Rectal smooth muscle tissue (tissue), 1 donor: ENCODE measurements around the gene ANAPC2.
"Not testable (repeated sequence)": the region's sequence is repeated elsewhere in the genome, so short reads cannot be mapped to it uniquely, and the experiment has no call there.

Experiments
- H3K27ac ChIP-seq: one replicate; pipeline ENCODE4 v1.7.0; 2013; ENCODE audit warnings: low read depth, low read length, inconsistent platforms
- H3K27me3 ChIP-seq: one replicate; pipeline ENCODE4 v1.7.0; 2013; ENCODE audit warnings: low read length; ENCODE audit not compliant: control insufficient read depth, insufficient read depth
- H3K36me3 ChIP-seq: one replicate; pipeline ENCODE4 v1.7.0; 2013; ENCODE audit warnings: low read length; ENCODE audit not compliant: control insufficient read depth, insufficient read depth
- H3K4me1 ChIP-seq: one replicate; pipeline ENCODE4 v1.7.0; 2013; ENCODE audit warnings: low read length; ENCODE audit not compliant: control insufficient read depth, insufficient read depth
- H3K4me3 ChIP-seq: one replicate; pipeline ENCODE4 v1.7.0; 2013; ENCODE audit warnings: low read length
- H3K9ac ChIP-seq: one replicate; pipeline ENCODE4 v1.7.0; 2013; ENCODE audit warnings: low read length

Gene ANAPC2

DNA sequence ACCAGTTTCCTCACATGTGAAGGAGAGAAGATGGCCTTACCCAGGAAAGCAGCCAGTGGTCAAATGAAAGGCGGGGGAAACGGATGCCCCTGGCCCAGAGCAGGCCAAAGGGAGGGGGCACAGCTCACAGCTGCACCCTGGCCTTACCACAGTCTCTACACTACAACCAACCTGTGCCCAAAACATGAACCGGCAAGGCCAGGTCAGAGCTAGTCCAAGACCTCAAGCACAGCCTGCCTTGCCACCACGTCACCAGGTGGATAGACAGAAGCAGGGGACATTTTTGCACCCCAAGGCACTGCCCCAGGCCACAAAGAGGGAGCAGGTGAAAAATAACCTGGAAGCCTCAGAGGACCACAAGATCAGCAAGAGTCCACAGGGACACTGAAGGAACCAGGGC lies 44.9 kb downstream of the ANAPC2 start:
- no peaks in the 10 kb centered on the region for H3K36me3 ChIP-seq
- H3K4me1 ChIP-seq = no peaks in the 10 kb centered on the region
- H3K27ac ChIP-seq = no peak overlapping the region
- H3K27me3 ChIP-seq = peaks cover 29% of the 10 kb centered on the region
- no peak overlapping the region for H3K4me3 ChIP-seq
- no peak overlapping the region for H3K9ac ChIP-seq

DNA sequence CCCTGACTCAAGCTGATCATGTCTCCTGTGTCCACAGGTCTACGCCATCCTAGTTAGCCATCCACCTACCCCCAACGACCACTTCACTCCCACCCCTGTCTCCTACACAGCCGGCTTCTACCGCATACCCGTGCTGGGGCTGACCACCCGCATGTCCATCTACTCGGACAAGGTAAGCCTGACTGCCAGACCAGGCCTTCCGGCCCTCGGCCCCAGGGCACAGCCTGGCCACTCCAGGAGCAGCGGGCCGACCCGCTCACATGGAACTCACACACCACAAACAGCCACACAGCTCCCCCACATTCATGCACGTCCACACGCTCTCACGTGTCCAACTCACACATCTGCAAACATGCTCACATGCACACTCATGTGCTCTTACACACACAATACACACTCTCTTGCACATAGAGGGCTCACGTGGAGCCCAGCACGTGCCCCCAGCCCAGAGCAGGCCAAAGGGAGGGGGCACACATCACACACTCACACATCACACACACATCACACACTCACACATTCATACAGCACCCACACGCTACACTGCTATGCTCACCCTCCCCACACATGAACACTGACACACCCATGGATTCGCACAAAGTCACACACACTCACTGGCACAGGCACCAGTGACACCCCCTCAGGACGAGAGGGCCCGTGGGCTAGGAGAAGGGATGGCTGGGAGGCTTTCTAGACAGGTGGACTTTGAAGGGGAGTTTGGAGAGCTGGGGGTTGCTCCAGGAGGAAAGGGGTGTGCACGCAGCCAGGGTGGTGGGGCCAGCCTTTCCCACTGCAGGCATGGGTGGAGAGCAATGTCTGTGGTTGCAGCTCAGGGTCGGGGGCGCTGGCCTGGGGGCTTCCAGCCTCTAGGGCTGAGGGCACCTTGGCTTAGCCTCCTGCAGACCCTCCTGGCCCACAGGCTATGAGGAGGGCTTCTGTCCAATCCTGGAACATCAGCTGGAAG lies 46.1 kb downstream of the ANAPC2 start:
- H3K36me3 ChIP-seq = no peaks in the 10 kb centered on the region
- H3K27ac ChIP-seq = no peak overlapping the region
- no peak overlapping the region for H3K9ac ChIP-seq
- no peak overlapping the region for H3K4me3 ChIP-seq
- peaks cover 34% of the 10 kb centered on the region for H3K27me3 ChIP-seq
- no peaks in the 10 kb centered on the region for H3K4me1 ChIP-seq

DNA sequence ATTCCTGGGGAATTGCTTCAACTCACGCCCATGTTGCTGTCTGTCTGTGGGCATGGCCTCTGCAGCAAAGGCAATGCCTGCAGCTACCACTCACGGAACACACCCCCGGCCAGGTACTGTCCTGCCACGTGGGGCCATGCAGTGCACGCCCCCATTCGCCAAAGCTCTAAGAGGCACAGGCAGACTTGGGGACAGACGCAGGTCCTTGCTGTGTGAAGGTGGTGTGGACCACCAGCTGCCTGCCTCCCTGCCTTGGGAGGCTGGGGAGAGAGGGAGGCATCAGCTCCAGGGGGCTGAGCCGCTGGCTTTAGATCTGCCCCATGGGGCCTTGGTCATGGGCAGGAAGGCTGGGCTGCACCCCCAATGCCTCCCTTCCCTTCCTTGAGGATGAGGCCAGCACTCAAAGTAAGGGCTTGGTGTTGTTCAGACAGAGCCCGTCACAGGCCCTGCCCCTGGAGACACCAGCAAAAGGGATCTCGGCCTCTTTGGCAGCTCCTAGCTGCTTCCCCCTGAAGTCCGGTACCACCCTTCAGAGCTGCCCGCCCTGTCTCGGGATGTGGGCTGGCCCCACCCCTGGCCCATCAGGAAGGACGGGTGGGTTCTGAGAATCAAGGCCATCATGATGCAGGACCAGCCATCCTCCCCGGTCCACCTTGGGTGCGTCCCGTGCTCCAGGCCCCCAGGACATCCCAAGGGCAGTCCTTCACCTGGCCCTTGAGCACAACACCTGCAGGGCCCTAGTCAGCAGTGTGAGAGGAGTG lies 47.1 kb downstream of the ANAPC2 start:
- Histone ChIP-seq H3K4me1 (no peaks in the 10 kb centered on the region), H3K27ac (no peak overlapping the region), H3K4me3 (no peak overlapping the region), H3K27me3 (peaks cover 37% of the 10 kb centered on the region), H3K36me3 (no peaks in the 10 kb centered on the region), H3K9ac (no peak overlapping the region)

DNA sequence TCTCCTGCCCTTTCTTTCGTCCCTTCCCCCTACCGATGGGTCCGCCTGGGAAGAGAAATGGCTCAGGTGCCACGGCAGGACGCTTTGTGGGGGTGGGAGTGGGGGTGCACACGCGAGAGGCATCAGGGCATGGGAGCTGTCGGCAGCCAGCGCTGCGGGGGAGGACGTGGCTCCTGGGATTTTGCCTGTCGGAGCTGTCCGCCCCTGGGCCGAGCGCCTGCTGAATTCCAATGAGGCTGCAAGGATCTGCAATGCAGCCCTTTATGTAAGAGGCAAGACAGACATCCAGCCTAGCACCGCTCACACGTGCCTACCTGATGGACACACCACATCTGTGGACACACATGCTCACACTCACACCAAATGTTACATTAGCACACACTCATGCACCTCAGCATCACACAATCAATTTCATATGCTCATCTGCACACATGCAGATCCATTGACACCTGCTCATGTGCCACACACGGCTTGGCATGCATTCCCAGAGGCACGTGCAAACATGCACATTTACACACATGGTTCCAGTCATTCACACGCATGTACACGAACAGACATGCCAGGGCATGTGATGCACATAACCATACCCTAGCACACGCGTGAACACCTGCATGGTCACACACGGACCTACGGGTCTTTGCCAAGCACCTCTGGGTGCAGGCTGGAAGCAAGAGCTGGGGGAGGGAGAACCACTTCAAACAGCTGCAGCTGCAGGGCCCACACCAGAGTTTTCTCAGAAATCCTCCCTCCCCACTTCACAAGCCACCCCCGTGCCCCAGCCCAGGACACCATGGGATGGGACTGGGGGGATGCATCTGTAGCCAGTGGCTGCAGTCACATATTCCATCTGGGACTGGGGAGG lies 48.0 kb downstream of the ANAPC2 start:
- H3K27ac ChIP-seq = no peak overlapping the region
- no peaks in the 10 kb centered on the region for H3K4me1 ChIP-seq
- H3K9ac ChIP-seq = no peak overlapping the region
- peaks cover 40% of the 10 kb centered on the region for H3K27me3 ChIP-seq
- no peaks in the 10 kb centered on the region for H3K36me3 ChIP-seq
- no peak overlapping the region for H3K4me3 ChIP-seq

DNA sequence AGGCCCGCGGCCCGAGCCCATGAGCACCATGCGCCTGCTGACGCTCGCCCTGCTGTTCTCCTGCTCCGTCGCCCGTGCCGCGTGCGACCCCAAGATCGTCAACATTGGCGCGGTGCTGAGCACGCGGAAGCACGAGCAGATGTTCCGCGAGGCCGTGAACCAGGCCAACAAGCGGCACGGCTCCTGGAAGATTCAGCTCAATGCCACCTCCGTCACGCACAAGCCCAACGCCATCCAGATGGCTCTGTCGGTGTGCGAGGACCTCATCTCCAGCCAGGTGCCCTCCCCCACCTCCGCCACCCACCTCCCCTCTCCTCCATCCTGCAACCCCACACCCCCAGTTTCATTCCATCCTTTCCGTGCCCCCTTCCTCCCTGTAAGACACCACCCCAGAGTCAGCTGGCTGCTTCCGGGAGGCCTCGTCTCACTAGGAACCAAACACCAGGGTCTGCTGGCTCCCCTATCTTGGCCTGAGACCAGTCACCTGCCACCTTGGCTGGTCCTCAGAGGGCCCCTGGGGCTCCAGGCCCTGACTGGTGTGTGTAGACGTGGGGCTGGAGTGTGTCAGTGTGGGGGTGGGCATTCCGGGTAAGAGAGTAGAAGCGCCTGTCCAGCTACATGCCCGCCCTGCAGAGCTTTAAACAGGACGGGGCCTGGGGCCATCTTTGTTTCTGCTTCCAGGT lies 48.8 kb downstream of the ANAPC2 start:
- Histone ChIP-seq H3K27ac (no peak overlapping the region), H3K9ac (no peak overlapping the region), H3K27me3 (peaks cover 40% of the 10 kb centered on the region), H3K36me3 (no peaks in the 10 kb centered on the region), H3K4me3 (no peak overlapping the region), H3K4me1 (no peaks in the 10 kb centered on the region)

DNA sequence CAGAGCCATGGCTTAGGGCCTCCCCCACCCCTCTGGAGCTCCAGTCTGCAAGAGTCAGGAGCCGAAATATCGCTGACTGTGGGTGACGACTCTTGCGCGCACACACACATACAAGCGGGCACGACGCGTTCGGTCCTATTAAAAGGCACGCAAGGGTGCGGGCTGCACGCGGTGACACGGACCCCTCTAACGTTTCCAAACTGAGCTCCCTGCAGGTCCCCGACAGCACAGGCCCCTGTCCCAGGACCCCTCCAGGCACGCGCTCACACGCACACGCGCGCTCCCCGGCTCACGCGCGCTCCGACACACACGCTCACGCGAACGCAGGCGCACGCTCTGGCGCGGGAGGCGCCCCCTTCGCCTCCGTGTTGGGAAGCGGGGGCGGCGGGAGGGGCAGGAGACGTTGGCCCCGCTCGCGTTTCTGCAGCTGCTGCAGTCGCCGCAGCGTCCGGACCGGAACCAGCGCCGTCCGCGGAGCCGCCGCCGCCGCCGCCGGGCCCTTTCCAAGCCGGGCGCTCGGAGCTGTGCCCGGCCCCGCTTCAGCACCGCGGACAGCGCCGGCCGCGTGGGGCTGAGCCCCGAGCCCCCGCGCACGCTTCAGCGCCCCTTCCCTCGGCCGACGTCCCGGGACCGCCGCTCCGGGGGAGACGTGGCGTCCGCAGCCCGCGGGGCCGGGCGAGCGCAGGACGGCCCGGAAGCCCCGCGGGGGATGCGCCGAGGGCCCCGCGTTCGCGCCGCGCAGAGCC lies 49.5 kb downstream of the ANAPC2 start, which contains the start of gene GRIN1:
GRIN1 (plus strand) TSS at position 433 of the 746 bp plus-strand sequence. CDS start 333 bp downstream, outside the sequence.
- Histone ChIP-seq H3K4me1 (no peaks in the 10 kb centered on the region), H3K36me3 (no peaks in the 10 kb centered on the region), H3K9ac (no peak within 1 kb of the TSS), H3K27ac (no peak within 1 kb of the TSS), H3K4me3 (no peak within 1 kb of the TSS), H3K27me3 (peaks cover 40% of the 10 kb centered on the region)

DNA sequence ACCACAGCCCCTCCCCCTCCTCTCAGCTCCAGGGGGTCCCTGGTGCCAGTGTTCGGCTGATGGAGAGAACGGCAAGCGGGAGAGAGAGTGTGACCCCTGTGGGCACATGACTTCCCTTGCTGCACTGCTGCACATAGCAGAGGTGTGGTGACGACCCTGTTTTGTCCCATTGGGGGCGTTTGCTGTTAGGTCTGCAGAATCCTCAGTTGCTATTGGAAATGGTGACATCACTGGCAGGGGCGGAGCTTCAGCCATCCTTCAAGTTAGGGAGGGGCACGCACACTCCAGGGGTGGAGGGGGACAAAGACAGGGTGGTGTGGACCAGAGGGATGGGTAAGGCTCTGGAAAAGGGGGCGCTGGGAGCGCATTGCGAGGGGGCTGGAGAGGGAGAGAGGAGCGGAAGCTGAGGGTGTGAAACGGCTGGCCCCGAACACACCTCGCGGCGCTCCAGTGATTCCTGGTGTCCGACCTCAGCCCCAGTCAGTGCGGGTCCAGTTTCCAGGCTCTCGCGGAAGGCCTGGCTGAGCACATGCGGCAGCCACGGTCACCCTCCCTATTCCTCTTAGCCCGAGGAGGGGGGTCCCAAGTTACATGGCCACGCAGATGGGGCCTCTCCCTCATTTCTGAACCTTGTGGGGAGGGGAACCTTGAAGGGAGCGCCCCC lies 50.2 kb downstream of the ANAPC2 start:
- Histone ChIP-seq H3K36me3 (no peaks in the 10 kb centered on the region), H3K27ac (no peak overlapping the region), H3K4me3 (no peak overlapping the region), H3K4me1 (no peaks in the 10 kb centered on the region), H3K27me3 (peaks cover 40% of the 10 kb centered on the region), H3K9ac (no peak overlapping the region)

DNA sequence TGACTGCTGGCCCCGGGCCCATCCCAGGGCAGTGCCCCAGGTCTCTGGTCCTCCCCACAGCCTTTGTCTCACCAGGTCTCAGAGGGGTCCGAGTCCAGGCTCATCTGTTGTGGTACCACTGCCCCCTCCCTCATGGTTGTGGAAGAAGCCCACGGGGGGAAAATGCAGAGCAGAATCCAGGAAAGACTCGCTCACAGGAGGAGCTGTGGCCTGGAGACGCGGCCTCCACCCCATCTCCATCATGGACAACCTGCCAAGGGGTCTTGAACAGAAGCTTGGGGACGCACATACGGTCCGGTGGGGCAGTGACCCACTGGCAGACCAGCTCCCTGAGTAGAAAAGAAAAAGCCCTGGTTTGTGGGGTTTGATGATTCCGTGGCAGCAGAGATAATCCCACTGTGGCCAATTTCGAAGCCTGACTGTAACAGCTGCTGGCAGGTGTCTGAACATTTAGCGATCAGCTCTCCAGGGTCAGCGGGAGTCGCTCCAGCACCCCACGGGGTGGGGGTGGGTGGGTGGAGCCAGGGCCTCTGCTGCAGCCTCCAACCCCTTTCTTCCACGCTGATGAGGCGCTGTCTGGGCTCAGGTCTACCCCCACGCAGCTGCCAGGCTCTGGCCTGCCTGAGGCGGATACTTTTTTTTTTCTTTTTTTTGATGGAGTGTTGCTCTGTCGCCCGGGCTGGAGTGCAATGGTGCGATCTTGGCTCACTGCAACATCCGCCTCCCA lies 51.3 kb downstream of the ANAPC2 start:
- Histone ChIP-seq H3K36me3 (no peaks in the 10 kb centered on the region), H3K4me1 (no peaks in the 10 kb centered on the region), H3K27ac (no peak overlapping the region), H3K27me3 (peaks cover 33% of the 10 kb centered on the region), H3K4me3 (no peak overlapping the region), H3K9ac (no peak overlapping the region)

DNA sequence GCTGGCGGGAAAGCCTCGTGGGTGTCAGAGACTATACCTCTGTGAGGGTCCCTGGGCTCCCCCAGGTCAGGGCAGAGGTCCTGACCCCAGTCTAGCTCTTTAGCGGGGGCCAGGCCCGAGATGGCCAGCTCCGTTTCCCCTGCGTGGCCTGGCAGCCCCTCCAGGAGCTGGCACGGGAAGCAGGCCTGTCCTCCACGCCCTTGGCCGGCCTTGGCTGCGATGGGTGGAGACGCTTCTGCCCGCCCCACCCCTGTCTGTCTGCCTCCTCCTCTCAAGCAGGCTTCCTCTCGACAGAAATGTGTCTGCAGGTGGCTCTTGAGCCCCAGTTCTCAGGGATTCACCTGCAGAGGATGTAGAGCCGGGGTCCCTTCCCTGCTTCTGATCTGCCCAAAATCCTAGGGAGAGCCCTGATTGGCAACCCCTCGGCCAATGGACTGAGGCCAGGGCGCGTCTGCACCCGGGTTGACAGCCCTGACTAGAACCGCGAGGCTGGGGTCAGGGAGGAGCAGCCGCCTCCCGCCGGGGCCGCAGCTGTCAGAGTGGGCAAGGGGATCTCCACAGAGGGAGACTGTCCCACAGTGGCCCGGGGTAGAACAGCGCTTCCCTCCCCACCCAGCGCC lies 52.0 kb downstream of the ANAPC2 start:
- H3K27me3 ChIP-seq = peaks cover 27% of the 10 kb centered on the region
- H3K27ac ChIP-seq = no peak overlapping the region
- no peak overlapping the region for H3K4me3 ChIP-seq
- H3K9ac ChIP-seq = no peak overlapping the region
- H3K36me3 ChIP-seq = no peaks in the 10 kb centered on the region
- H3K4me1 ChIP-seq = no peaks in the 10 kb centered on the region

DNA sequence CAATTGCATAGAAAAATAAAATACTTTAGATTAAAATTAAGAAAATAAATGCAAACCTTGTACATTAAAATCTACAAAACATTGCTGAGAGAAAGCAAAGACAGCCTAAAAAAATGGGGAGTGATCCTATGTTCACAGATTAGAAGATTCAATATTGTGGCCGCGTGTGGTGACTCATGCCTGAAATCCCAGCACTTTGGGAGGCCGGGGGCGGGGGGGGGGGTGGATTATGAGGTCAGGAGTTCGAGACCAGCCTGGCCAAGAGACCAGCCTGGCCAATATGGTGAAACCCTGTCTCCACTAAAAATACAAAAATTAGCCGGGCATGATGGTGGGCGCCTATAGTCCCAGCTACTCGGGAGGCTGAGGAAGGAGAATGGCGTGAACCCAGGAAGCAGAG lies 53.2 kb downstream of the ANAPC2 start:
- not testable (repeated sequence) for H3K9ac ChIP-seq, H3K36me3 ChIP-seq, H3K4me3 ChIP-seq, H3K27ac ChIP-seq, H3K4me1 ChIP-seq
- H3K27me3 ChIP-seq = peaks cover 24% of the 10 kb centered on the region
